ENCODE data around the gene RAPGEF3.

RAPGEF3 gene

GRCh38 chr12:47777741-47778558, 19.3 kb upstream of the RAPGEF3 start:
- DNase-seq (ENCODE audit: low read depth in 1 of 2, low spot score in 1 of 2), result no peak

GRCh38 chr12:47777151-47777550, 18.5 kb upstream of the RAPGEF3 start:
- no peak for DNase-seq (ENCODE audit: low read depth in 1 of 2, low spot score in 1 of 2)

GRCh38 chr12:47776471-47777143, 17.9 kb upstream of the RAPGEF3 start:
- DNase-seq (ENCODE audit: low read depth in 1 of 2, low spot score in 1 of 2), result no peak

- no peak for DNase-seq (ENCODE audit: low read depth in 1 of 2, low spot score in 1 of 2)
Measured at GRCh38 chr12:47775100-47775911, 16.6 kb upstream of the RAPGEF3 start.

GRCh38 chr12:47774663-47775062, 16.0 kb upstream of the RAPGEF3 start:
- DNase-seq (ENCODE audit: low read depth in 1 of 2, low spot score in 1 of 2), result no peak

GRCh38 chr12:47773858-47774580, 15.3 kb upstream of the RAPGEF3 start:
- DNase-seq (ENCODE audit: low read depth in 1 of 2, low spot score in 1 of 2), result no peak

GRCh38 chr12:47773062-47773857, 14.6 kb upstream of the RAPGEF3 start, which contains the start of gene SLC48A1:
Gene SLC48A1, plus strand, starts transcription at chr12:47773238. Its CDS starts 67 bp downstream, at chr12:47773305.
- DNase-seq (ENCODE audit: low read depth in 1 of 2, low spot score in 1 of 2), result peak; percentile 36

- no peak for DNase-seq (ENCODE audit: low read depth in 1 of 2, low spot score in 1 of 2)
Measured at GRCh38 chr12:47772738-47773061, 14.0 kb upstream of the RAPGEF3 start.

GRCh38 chr12:47772094-47772660, 13.5 kb upstream of the RAPGEF3 start:
- DNase-seq (ENCODE audit: low read depth in 1 of 2, low spot score in 1 of 2), result no peak

- no peak for DNase-seq (ENCODE audit: low read depth in 1 of 2, low spot score in 1 of 2)
Measured at GRCh38 chr12:47771304-47771703, 12.6 kb upstream of the RAPGEF3 start.

- DNase-seq (ENCODE audit: low read depth in 1 of 2, low spot score in 1 of 2), result no peak
Measured at GRCh38 chr12:47770086-47770726, 11.5 kb upstream of the RAPGEF3 start.

- no peak for DNase-seq (ENCODE audit: low read depth in 1 of 2, low spot score in 1 of 2)
Measured at GRCh38 chr12:47769234-47770085, 10.8 kb upstream of the RAPGEF3 start.

GRCh38 chr12:47768323-47768811, 9.7 kb upstream of the RAPGEF3 start:
- DNase-seq (ENCODE audit: low read depth in 1 of 2, low spot score in 1 of 2), result no peak

GRCh38 chr12:47767216-47767724, 8.6 kb upstream of the RAPGEF3 start:
- DNase-seq (ENCODE audit: low read depth in 1 of 2, low spot score in 1 of 2), result peak; percentile 35 to 59

- no peak for DNase-seq (ENCODE audit: low read depth in 1 of 2, low spot score in 1 of 2)
Measured at GRCh38 chr12:47766502-47767215, 8.0 kb upstream of the RAPGEF3 start.

- no peak for DNase-seq (ENCODE audit: low read depth in 1 of 2, low spot score in 1 of 2)
Measured at GRCh38 chr12:47763481-47764346, 5.0 kb upstream of the RAPGEF3 start.

All from activated CD4-positive, alpha-beta T cell treated with anti-CD3 and anti-CD28 coated beads, Interleukin-2, amount 50 U/mL, for 24 hours (primary cell).